ENCODE data around the gene ZC3H6. TPM values are rescaled to one million over a fixed set of nuclear protein-coding genes. Genes with fewer than 3 reads are reported as not detected.
"Not testable (repeated sequence)": the region's sequence is repeated elsewhere in the genome, so short reads cannot be mapped to it uniquely, and the experiment has no call there.

The ZC3H6 gene
- polyA plus RNA-seq, 3 donors = 1.00 to 5.3 (median 1.5) TPM

GRCh38 chr2:112272669-112273068, 2.7 kb upstream of the ZC3H6 start:
- no peak overlapping the region for H3K27ac ChIP-seq (ENCODE audit: low read depth, low read length)
- 80 to 88% (median 81%) methylated on average over 5 of the region's 5 CpGs for WGBS, 3 donors

GRCh38 chr2:112273349-112273748, 2.0 kb upstream of the ZC3H6 start:
- no peak overlapping the region for H3K27ac ChIP-seq (ENCODE audit: low read depth, low read length)
- WGBS, 3 donors = 92 to 93% (median 92%) methylated on average over 5 of the region's 5 CpGs

GRCh38 chr2:112275887-112276773, 733 bp downstream of the ZC3H6 start:
- whole genome bisulfite sequencing, 3 donors = 1% methylated on average over 59 to 66 of the region's 66 CpGs

GRCh38 chr2:112276954-112277353, 1.6 kb downstream of the ZC3H6 start:
- 56 to 72% (median 63%) methylated on average over 5 of the region's 5 CpGs for WGBS, 3 donors
- H3K27ac ChIP-seq (ENCODE audit: low read depth, low read length) = no peak overlapping the region

More at GRCh38 chr2:112275887-112276773, 733 bp downstream of the ZC3H6 start:
- peak overlapping the region; percentile 88 for H3K27ac ChIP-seq (ENCODE audit: low read depth, low read length)

GRCh38 chr2:112277596-112278220, 2.3 kb downstream of the ZC3H6 start:
- H3K27ac ChIP-seq (ENCODE audit: low read depth, low read length) = no peak overlapping the region
- WGBS, 3 donors = 62 to 86% (median 70%) methylated on average over 5 of the region's 5 CpGs

- 89 to 97% (median 94%) methylated on average over 4 of the region's 4 CpGs for WGBS, 3 donors
- not testable (repeated sequence) for H3K27ac ChIP-seq (ENCODE audit: low read depth, low read length)
These were observed 6.7 kb downstream of the ZC3H6 start for GRCh38 chr2:112282066-112282465.

GRCh38 chr2:112283535-112283934, 8.1 kb downstream of the ZC3H6 start:
- H3K27ac ChIP-seq (ENCODE audit: low read depth, low read length) = not testable (repeated sequence)
- 58 to 91% (median 87%) methylated on average over 2 of the region's 2 CpGs for WGBS, 3 donors

GRCh38 chr2:112290088-112290487, 14.7 kb downstream of the ZC3H6 start:
- H3K27ac ChIP-seq (ENCODE audit: low read depth, low read length) = no peak overlapping the region
- WGBS, 3 donors = 79 to 94% (median 93%) methylated on average over 3 of the region's 3 CpGs

- H3K27ac ChIP-seq (ENCODE audit: low read depth, low read length) = no peak overlapping the region
- WGBS, 3 donors = 51 to 93% (median 60%) methylated on average over 1 of the region's 1 CpG
These were observed 15.3 kb downstream of the ZC3H6 start for GRCh38 chr2:112290648-112291047.

- WGBS, 3 donors = 88 to 91% (median 91%) methylated on average over 8 of the region's 8 CpGs
- H3K27ac ChIP-seq (ENCODE audit: low read depth, low read length) = no peak overlapping the region
These were observed 18.4 kb downstream of the ZC3H6 start for GRCh38 chr2:112293636-112294401.

GRCh38 chr2:112295407-112296078, 20.1 kb downstream of the ZC3H6 start:
- no peak overlapping the region for H3K27ac ChIP-seq (ENCODE audit: low read depth, low read length)
- 70 to 87% (median 82%) methylated on average over 5 of the region's 5 CpGs for WGBS, 3 donors

GRCh38 chr2:112296407-112296806, 21.0 kb downstream of the ZC3H6 start:
- WGBS, 3 donors = 88 to 92% (median 90%) methylated on average over 2 of the region's 2 CpGs
- no peak overlapping the region for H3K27ac ChIP-seq (ENCODE audit: low read depth, low read length)

GRCh38 chr2:112301171-112301584, 25.8 kb downstream of the ZC3H6 start:
- no peak overlapping the region for H3K27ac ChIP-seq (ENCODE audit: low read depth, low read length)

GRCh38 chr2:112301973-112302372, 26.6 kb downstream of the ZC3H6 start:
- no peak overlapping the region for H3K27ac ChIP-seq (ENCODE audit: low read depth, low read length)

GRCh38 chr2:112304298-112304941, 29.0 kb downstream of the ZC3H6 start:
- no peak overlapping the region for H3K27ac ChIP-seq (ENCODE audit: low read depth, low read length)
- 80 to 85% (median 84%) methylated on average over 2 of the region's 2 CpGs for WGBS, 3 donors

- WGBS, 3 donors = 96 to 98% (median 97%) methylated on average over 1 of the region's 1 CpG
- H3K27ac ChIP-seq (ENCODE audit: low read depth, low read length) = no peak overlapping the region
These were observed 29.7 kb downstream of the ZC3H6 start for GRCh38 chr2:112305132-112305531.

- H3K27ac ChIP-seq (ENCODE audit: low read depth, low read length) = no peak overlapping the region
These were observed 35.5 kb downstream of the ZC3H6 start for GRCh38 chr2:112310906-112311305.

- H3K27ac ChIP-seq (ENCODE audit: low read depth, low read length) = no peak overlapping the region
These were observed 36.5 kb downstream of the ZC3H6 start for GRCh38 chr2:112311932-112312331.

Measured in adipose tissue (tissue), 3 donors.